HG03520 (cell line): ENCODE results near the gene HJV.
"Not testable (repeated sequence)": the region's sequence is repeated elsewhere in the genome, so short reads cannot be mapped to it uniquely, and the experiment has no call there.

ENCODE experiments used
- ATAC-seq: cut with Tn5 transposase; IDR thresholded peaks from one replicate; pipeline ENCODE4 v1.9.1; 2021; ENCODE audit warnings: mild to moderate bottlenecking, moderate library complexity; ENCODE audit not compliant: unreplicated experiment

The HJV gene

GRCh38 chr1:146021622-146022402 is at the start of gene HJV:
Gene HJV, minus strand, starts transcription at chr1:146021735. Its CDS starts 1,504 bp downstream, at chr1:146020231.
- ATAC-seq, result no peak

- not testable (repeated sequence) for ATAC-seq
These were observed 37.6 kb upstream of the HJV start for GRCh38 chr1:146059148-146059547.

- ATAC-seq, result peak; percentile 68
These were observed 30.5 kb upstream of the HJV start for GRCh38 chr1:146051852-146052676.

- peak; percentile 19 for ATAC-seq
These were observed 29.9 kb upstream of the HJV start for GRCh38 chr1:146051452-146051851.

- not testable (repeated sequence) for ATAC-seq
These were observed 29.1 kb upstream of the HJV start for GRCh38 chr1:146050652-146050963.

- not testable (repeated sequence) for ATAC-seq
These were observed 28.5 kb upstream of the HJV start for GRCh38 chr1:146049866-146050651.

- ATAC-seq, result no peak
These were observed 27.9 kb upstream of the HJV start for GRCh38 chr1:146049436-146049835.

GRCh38 chr1:146048514-146049115 is 27.1 kb upstream of the HJV start:
- ATAC-seq, result not testable (repeated sequence)

- ATAC-seq, result no peak
These were observed 25.1 kb upstream of the HJV start for GRCh38 chr1:146046664-146047063.

GRCh38 chr1:146039844-146040194 is 18.3 kb upstream of the HJV start:
- no peak for ATAC-seq

- peak; percentile 29 for ATAC-seq
These were observed 15.6 kb upstream of the HJV start for GRCh38 chr1:146036965-146037646.

- no peak for ATAC-seq
These were observed 14.9 kb upstream of the HJV start for GRCh38 chr1:146036241-146036964.

GRCh38 chr1:146035048-146035423 is 13.5 kb upstream of the HJV start:
- no peak for ATAC-seq

GRCh38 chr1:146032631-146033219 is 11.2 kb upstream of the HJV start:
- no peak for ATAC-seq

- no peak for ATAC-seq
These were observed 9.9 kb upstream of the HJV start for GRCh38 chr1:146031476-146031875.

GRCh38 chr1:146029117-146029516 is 7.6 kb upstream of the HJV start:
- no peak for ATAC-seq

- not testable (repeated sequence) for ATAC-seq
These were observed 5.1 kb upstream of the HJV start for GRCh38 chr1:146026650-146027049.

- not testable (repeated sequence) for ATAC-seq
These were observed 4.4 kb upstream of the HJV start for GRCh38 chr1:146025787-146026495.
